Measurements from ENCODE around the gene HSBP1. TPM values are rescaled to one million over a fixed set of nuclear protein-coding genes. Genes with fewer than 3 reads are reported as not detected.

Gene HSBP1
- 100 to 1,000 TPM in 1 of 6 donors, 10 to 100 TPM in 5; 17.5 to 106 (median 39.4) TPM for total RNA-seq

GRCh38 chr16:83807710-83808572, at the start of gene HSBP1:
Gene HSBP1 (plus strand): TSS chr16:83807978. CDS start chr16:83808077, 99 bp downstream.
- H3K4me1 ChIP-seq: peaks cover 11 to 40% (median 23%) of the 10 kb centered on the region in 4 donors

GRCh38 chr16:83762141-83762991, 45.4 kb upstream of the HSBP1 start:
- no peaks in the 10 kb centered on the region for H3K4me1 ChIP-seq
- no peak overlapping the region for H3K4me3 ChIP-seq
- no peaks in the 10 kb centered on the region for H3K27me3 ChIP-seq
- DNase-seq: no peak
- TF ChIP-seq EP300 (IDR thresholded peaks at IDR 0.05) (no peak), POLR2A (IDR thresholded peaks at IDR 0.05) (no peak), CTCF (IDR thresholded peaks at IDR 0.05) (no peak), POLR2AphosphoS5 (IDR thresholded peaks at IDR 0.05) (no peak)
- ATAC-seq (ENCODE audit: low FRiP score in 2 of 2): no peak
- no peak overlapping the region for H3K27ac ChIP-seq
- H3K36me3 ChIP-seq: no peaks in the 10 kb centered on the region
- WGBS, 2 donors: 72 to 75% methylated on average over 11 of the region's 11 CpGs
- H3K9me3 ChIP-seq: peaks cover 0 to 10% (median 0%) of the 10 kb centered on the region in 4 donors

More at GRCh38 chr16:83807710-83808572, at the start of gene HSBP1:
- Histone ChIP-seq H3K4me3 (peak within 1 kb of the TSS; percentile 68 to 93 (median 84)), H3K36me3 (peaks cover 2 to 23% (median 5%) of the 10 kb centered on the region in 4 donors), H3K27me3 (no peaks in the 10 kb centered on the region), H3K27ac (peak within 1 kb of the TSS; percentile 79 to 91 (median 86)), H3K9me3 (no peaks in the 10 kb centered on the region)
- TF ChIP-seq POLR2A (IDR thresholded peaks at IDR 0.05) (peak in 3 of 4 donors; percentile 37 to 79 (median 73)), POLR2AphosphoS5 (IDR thresholded peaks at IDR 0.05) (peak; percentile 82 to 85), EP300 (IDR thresholded peaks at IDR 0.05) (no peak), CTCF (IDR thresholded peaks at IDR 0.05) (peak in 3 of 6 experiments; percentile 6 to 36 (median 27))
- DNase-seq (peak; percentile 96 to 97), ATAC-seq (ENCODE audit: low FRiP score in 2 of 2) (peak; percentile 99)
- WGBS, 2 donors: 2 to 15% methylated on average over 4 to 67 of the region's 76 CpGs

- ATAC-seq (ENCODE audit: low FRiP score in 2 of 2): no peak
- H3K4me3 ChIP-seq: no peak overlapping the region
- H3K27ac ChIP-seq: no peak overlapping the region
- TF ChIP-seq EP300 (IDR thresholded peaks at IDR 0.05): no peak
- no peak for TF ChIP-seq CTCF (IDR thresholded peaks at IDR 0.05)
- no peak for TF ChIP-seq POLR2AphosphoS5 (IDR thresholded peaks at IDR 0.05)
- TF ChIP-seq POLR2A (IDR thresholded peaks at IDR 0.05): no peak
- no peaks in the 10 kb centered on the region for H3K36me3 ChIP-seq
- H3K9me3 ChIP-seq: peaks cover 0 to 10% (median 0%) of the 10 kb centered on the region in 4 donors
- H3K4me1 ChIP-seq: no peaks in the 10 kb centered on the region
- no peak for DNase-seq
- WGBS, 2 donors: 84 to 91% methylated on average over 5 of the region's 5 CpGs
- H3K27me3 ChIP-seq: no peaks in the 10 kb centered on the region
These were observed 44.8 kb upstream of the HSBP1 start for GRCh38 chr16:83762992-83763358.

- TF ChIP-seq CTCF (IDR thresholded peaks at IDR 0.05) (no peak), EP300 (IDR thresholded peaks at IDR 0.05) (no peak), POLR2A (IDR thresholded peaks at IDR 0.05) (no peak), POLR2AphosphoS5 (IDR thresholded peaks at IDR 0.05) (no peak)
- DNase-seq (no peak), ATAC-seq (ENCODE audit: low FRiP score in 2 of 2) (no peak)
- WGBS, 2 donors: 24 to 27% methylated on average over 2 of the region's 2 CpGs
- Histone ChIP-seq H3K27me3 (no peaks in the 10 kb centered on the region), H3K4me3 (no peak overlapping the region), H3K27ac (peak overlapping the region in 1 of 4 donors; percentile 6), H3K4me1 (peaks cover 0 to 17% (median 4%) of the 10 kb centered on the region in 4 donors), H3K9me3 (no peaks in the 10 kb centered on the region), H3K36me3 (no peaks in the 10 kb centered on the region)
These were observed 38.8 kb upstream of the HSBP1 start for GRCh38 chr16:83768986-83769385.
